Keratinocyte (primary cell): ENCODE data around the gene SLC26A8. TPM values are rescaled to one million over a fixed set of nuclear protein-coding genes. Genes with fewer than 3 reads are reported as not detected.

Experiments used
- DNase-seq: peaks from one replicate; pipeline ENCODE4 v3.0.0-alpha.2; 2011; ENCODE audit warnings: low read depth, missing footprints, low spot score
- FAIRE-seq: peaks from 2 replicates; lab custom pipeline; 2011; peaks lifted over from hg19 to GRCh38; lab: Jason Lieb, UNC
- H2AFZ ChIP-seq: 2 replicates; pipeline ENCODE4 v1.6.0; 2012; ENCODE audit warnings: low read length, control low read depth, inconsistent platforms; ENCODE audit not compliant: control insufficient read depth
- H3K27ac ChIP-seq: 2 replicates; pipeline ENCODE4 v1.5.1; 2011; ENCODE audit warnings: low read length; ENCODE audit not compliant: control insufficient read depth, insufficient read depth
- H3K27me3 ChIP-seq: 3 replicates; pipeline ENCODE4 v1.6.0; 2011; ENCODE audit warnings: low read length; ENCODE audit not compliant: control insufficient read depth, insufficient read depth; ENCODE audit errors: extremely low read depth
- H3K36me3 ChIP-seq, 2 experiments: 2 replicates in 1 of 2; 3 replicates in 1 of 2; pipeline ENCODE4 v1.5.1; 2011; ENCODE audit warnings: low read length in 2 of 2, mild to moderate bottlenecking in 1 of 2; ENCODE audit not compliant: control insufficient read depth in 2 of 2, insufficient read depth in 2 of 2; ENCODE audit errors: extremely low read depth in 1 of 2
- H3K4me1 ChIP-seq: 3 replicates; pipeline ENCODE4 v1.5.1; 2011; ENCODE audit warnings: low read length; ENCODE audit not compliant: control insufficient read depth, insufficient read depth; ENCODE audit errors: extremely low read depth
- H3K4me2 ChIP-seq: 3 replicates; pipeline ENCODE4 v1.6.0; 2011; ENCODE audit warnings: low read depth, low read length; ENCODE audit not compliant: control insufficient read depth, insufficient read depth; ENCODE audit errors: extremely low read depth
- H3K4me3 ChIP-seq, 3 experiments: fragments of 200-600 bp in 1 of 3; sonication (generic) in 1 of 3; 2 replicates in 2 of 3; 3 replicates in 1 of 3; pipeline ENCODE4 v1.5.1; 2011 to 2016; ENCODE audit warnings: low read length in 3 of 3, mild to moderate bottlenecking in 3 of 3, control low read depth in 2 of 3, inconsistent platforms in 1 of 3, low read depth in 1 of 3, mixed read lengths in 1 of 3, mixed run types in 1 of 3, moderate library complexity in 1 of 3; ENCODE audit not compliant: control insufficient read depth in 2 of 3, insufficient read depth in 2 of 3; ENCODE audit errors: extremely low read depth in 1 of 3
- H3K79me2 ChIP-seq: 2 replicates; pipeline ENCODE4 v1.6.0; 2012; ENCODE audit warnings: low read length; ENCODE audit not compliant: control insufficient read depth, insufficient read depth
- H3K9ac ChIP-seq: 3 replicates; pipeline ENCODE4 v1.6.0; 2011; ENCODE audit warnings: low read length; ENCODE audit not compliant: control insufficient read depth, insufficient read depth; ENCODE audit errors: extremely low read depth
- H3K9me1 ChIP-seq: 3 replicates; pipeline ENCODE4 v1.6.0; 2011; ENCODE audit warnings: low read length; ENCODE audit not compliant: control insufficient read depth, insufficient read depth; ENCODE audit errors: extremely low read depth
- H3K9me3 ChIP-seq: 2 replicates; pipeline ENCODE4 v1.5.1; 2012; ENCODE audit warnings: low read depth, low read length; ENCODE audit not compliant: control insufficient read depth
- H4K20me1 ChIP-seq: 3 replicates; pipeline ENCODE4 v1.6.0; 2011; ENCODE audit warnings: low read length; ENCODE audit not compliant: control insufficient read depth, insufficient read depth; ENCODE audit errors: extremely low read depth
- EZH2 ChIP-seq: IDR thresholded peaks from one replicate; pipeline ENCODE4 v1.6.1; 2012; ENCODE audit warnings: inconsistent platforms, mild to moderate bottlenecking, low read length, moderate library complexity
- dilution Hi-C: fragments of 300-500 bp; cut with MboI; formaldehyde crosslinking; loops from one replicate; pipeline ENCODE4 v1.7.0; 2020; ENCODE audit warnings: low sequenced_read_pairs; ENCODE audit not compliant: extremely low pct_ligation_motif_present
- polyA plus RNA-seq, 5 experiments: library from polyadenylated mRNA; depleted of rRNA in 3 of 5; stranded (reverse) in 3 of 5; stranded (forward) in 1 of 5; unstranded in 1 of 5; fragments of >200 nt; gene quantifications; 1 replicate in 1 of 5; 2 replicates in 3 of 5; 3 replicates in 1 of 5; pipeline versions ENCODE4 v1.2.1 to v1.2.3, GENCODE V29; 2011 to 2012; ENCODE audit warnings: missing spikeins in 2 of 5, low read depth in 1 of 5, low replicate concordance in 1 of 5
- TF ChIP-seq, protein P1 (sequence below), 3 experiments: IDR thresholded peaks in 1 of 3; conservative IDR thresholded peaks in 1 of 3; optimal IDR thresholded peaks in 1 of 3; 2 replicates in 2 of 3; 3 replicates in 1 of 3; pipeline versions ENCODE3 to v1.5.1; 2011; ENCODE audit warnings: low read length in 3 of 3, mild to moderate bottlenecking in 3 of 3, moderate library complexity in 2 of 3, control low read depth in 1 of 3, inconsistent platforms in 1 of 3; ENCODE audit not compliant: insufficient read depth in 2 of 3; ENCODE audit errors: extremely low read depth in 1 of 3

Gene SLC26A8
- polyA plus RNA-seq, 1 donor (not counting 4 experiments of a cell fraction or from before 2014, with no cell fraction given) = 0.18 TPM

DNA sequence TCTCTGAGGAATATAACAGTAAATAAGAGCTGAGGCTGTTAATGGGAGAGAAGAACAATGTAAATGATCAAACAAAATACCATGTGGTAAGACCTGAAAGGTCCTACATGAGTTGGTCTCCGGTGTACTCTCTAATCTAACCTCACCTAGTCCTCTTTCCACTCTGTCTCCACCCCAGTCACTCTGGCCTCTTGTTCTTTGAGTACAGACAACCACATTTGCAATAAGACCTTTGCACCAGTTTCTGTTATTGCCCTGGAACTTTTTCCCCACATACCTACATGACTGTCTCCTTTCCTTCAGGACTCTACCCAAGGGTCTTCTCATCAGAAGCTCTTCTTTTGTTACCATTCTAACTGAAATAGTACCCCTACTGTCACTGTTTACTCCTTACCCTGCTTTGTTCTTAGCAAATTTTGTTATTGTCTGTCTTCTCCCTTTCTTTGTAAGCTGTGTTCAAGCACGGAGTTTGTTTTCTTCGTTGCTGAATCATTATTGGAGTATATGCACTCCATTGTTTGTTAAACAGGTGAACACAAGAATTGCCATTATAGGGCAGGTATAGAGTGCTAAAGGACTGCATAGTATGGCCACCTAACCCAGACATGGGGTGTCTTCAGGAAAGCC, 40.4 kb upstream of the SLC26A8 start:
- H3K79me2 ChIP-seq = peaks cover 77% of the 10 kb centered on the region
- no peaks in the 10 kb centered on the region for H3K9me1 ChIP-seq
- peaks cover 6 to 8% of the 10 kb centered on the region in 2 experiments for H3K36me3 ChIP-seq
- DNase-seq (no peak), FAIRE-seq (no peak)
- TF ChIP-seq, protein P1, sequence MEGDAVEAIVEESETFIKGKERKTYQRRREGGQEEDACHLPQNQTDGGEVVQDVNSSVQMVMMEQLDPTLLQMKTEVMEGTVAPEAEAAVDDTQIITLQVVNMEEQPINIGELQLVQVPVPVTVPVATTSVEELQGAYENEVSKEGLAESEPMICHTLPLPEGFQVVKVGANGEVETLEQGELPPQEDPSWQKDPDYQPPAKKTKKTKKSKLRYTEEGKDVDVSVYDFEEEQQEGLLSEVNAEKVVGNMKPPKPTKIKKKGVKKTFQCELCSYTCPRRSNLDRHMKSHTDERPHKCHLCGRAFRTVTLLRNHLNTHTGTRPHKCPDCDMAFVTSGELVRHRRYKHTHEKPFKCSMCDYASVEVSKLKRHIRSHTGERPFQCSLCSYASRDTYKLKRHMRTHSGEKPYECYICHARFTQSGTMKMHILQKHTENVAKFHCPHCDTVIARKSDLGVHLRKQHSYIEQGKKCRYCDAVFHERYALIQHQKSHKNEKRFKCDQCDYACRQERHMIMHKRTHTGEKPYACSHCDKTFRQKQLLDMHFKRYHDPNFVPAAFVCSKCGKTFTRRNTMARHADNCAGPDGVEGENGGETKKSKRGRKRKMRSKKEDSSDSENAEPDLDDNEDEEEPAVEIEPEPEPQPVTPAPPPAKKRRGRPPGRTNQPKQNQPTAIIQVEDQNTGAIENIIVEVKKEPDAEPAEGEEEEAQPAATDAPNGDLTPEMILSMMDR (optimal IDR thresholded peaks at IDR 0.05 in 1 of 3, IDR thresholded peaks at IDR 0.05 in 1 of 3, conservative IDR thresholded peaks at IDR 0.05 in 1 of 3; ENCODE audit: extremely low read depth in 1 of 3, insufficient read depth in 2 of 3, low read length in 3 of 3) = no peak
- no peak for TF ChIP-seq EZH2
- no peak overlapping the region for H3K9ac ChIP-seq
- dilution Hi-C loops = no loop called here
- H3K27me3 ChIP-seq = no peaks in the 10 kb centered on the region
- no peak overlapping the region for H3K27ac ChIP-seq
- H3K4me1 ChIP-seq = peaks cover 4% of the 10 kb centered on the region
- no peak overlapping the region for H3K4me3 ChIP-seq
- H3K4me2 ChIP-seq = no peak overlapping the region
- H3K9me3 ChIP-seq = no peaks in the 10 kb centered on the region
- no peaks in the 10 kb centered on the region for H4K20me1 ChIP-seq
- H2AFZ ChIP-seq = no peak overlapping the region

GRCh38 chr6:36063318-36064060, 39.0 kb upstream of the SLC26A8 start:
- H2AFZ ChIP-seq = no peak overlapping the region
- no peaks in the 10 kb centered on the region for H3K27me3 ChIP-seq
- no peak for DNase-seq
- no peaks in the 10 kb centered on the region for H3K9me3 ChIP-seq
- peaks cover 63% of the 10 kb centered on the region for H3K79me2 ChIP-seq
- peaks cover 4% of the 10 kb centered on the region for H3K4me1 ChIP-seq
- TF ChIP-seq, protein P1 (optimal IDR thresholded peaks at IDR 0.05 in 1 of 3, IDR thresholded peaks at IDR 0.05 in 1 of 3, conservative IDR thresholded peaks at IDR 0.05 in 1 of 3; ENCODE audit: extremely low read depth in 1 of 3, insufficient read depth in 2 of 3, low read length in 3 of 3) = no peak
- no peak for TF ChIP-seq EZH2
- H3K27ac ChIP-seq = no peak overlapping the region
- no peaks in the 10 kb centered on the region for H4K20me1 ChIP-seq
- no peak overlapping the region for H3K4me3 ChIP-seq
- no peaks in the 10 kb centered on the region for H3K9me1 ChIP-seq
- H3K36me3 ChIP-seq = peaks cover 6 to 11% of the 10 kb centered on the region in 2 experiments
- no peak overlapping the region for H3K4me2 ChIP-seq
- dilution Hi-C loops = no loop called here
- H3K9ac ChIP-seq = no peak overlapping the region
- no peak for FAIRE-seq
